ENCODE data around the gene HP1BP3. TPM values are rescaled to one million over a fixed set of nuclear protein-coding genes. Genes with fewer than 3 reads are reported as not detected.

HP1BP3 gene, protein sequence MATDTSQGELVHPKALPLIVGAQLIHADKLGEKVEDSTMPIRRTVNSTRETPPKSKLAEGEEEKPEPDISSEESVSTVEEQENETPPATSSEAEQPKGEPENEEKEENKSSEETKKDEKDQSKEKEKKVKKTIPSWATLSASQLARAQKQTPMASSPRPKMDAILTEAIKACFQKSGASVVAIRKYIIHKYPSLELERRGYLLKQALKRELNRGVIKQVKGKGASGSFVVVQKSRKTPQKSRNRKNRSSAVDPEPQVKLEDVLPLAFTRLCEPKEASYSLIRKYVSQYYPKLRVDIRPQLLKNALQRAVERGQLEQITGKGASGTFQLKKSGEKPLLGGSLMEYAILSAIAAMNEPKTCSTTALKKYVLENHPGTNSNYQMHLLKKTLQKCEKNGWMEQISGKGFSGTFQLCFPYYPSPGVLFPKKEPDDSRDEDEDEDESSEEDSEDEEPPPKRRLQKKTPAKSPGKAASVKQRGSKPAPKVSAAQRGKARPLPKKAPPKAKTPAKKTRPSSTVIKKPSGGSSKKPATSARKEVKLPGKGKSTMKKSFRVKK
- total RNA-seq, result 100 to 1,000 TPM; 104 to 115 TPM
- polyA plus RNA-seq, result 10 to 100 TPM; 34.8 to 41.0 TPM

DNA sequence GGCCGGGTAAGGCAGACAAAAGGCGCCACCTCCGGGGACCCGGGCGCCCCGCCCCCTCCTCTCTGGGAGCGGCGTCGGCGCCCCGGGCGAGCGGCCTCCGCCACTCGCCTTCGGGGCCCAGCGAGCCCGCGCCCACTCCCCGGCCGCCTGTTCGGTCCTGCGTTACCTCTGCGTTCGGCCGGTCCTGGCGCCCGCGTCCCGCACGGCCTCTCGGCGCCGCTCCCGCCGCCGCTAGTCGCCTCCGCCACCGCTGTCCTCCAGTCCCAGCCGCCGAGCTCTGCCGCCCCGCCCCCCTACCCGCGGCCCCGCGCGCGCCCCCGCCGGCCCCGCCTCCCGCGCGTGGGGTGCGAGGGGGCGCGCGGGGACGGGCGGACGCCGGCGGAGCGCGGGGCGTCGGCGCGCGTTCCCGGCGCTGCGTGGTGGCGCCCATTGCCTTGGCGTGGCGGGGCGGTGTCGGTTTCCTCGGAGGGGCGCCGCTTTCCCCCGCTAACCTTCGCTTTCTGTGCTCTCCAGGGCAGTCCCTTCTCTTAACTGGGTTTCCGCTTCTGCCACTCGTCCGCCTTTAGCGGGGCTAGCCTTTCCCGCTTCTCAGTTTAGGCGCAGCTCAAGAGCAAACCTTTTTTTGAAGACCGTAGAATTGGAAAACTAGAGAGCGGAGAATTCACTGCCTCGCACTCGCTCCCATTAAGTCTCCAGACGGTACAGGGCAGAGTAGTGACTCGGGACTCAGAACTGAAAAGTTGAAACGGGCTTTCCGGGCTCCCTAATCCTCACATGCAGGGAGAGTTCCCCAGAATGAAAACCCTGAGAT, at the start of gene HP1BP3:
HP1BP3 (minus strand) TSS at position 279 of the 811 bp plus-strand sequence. CDS start 6,867 bp downstream, outside the sequence.
- Histone ChIP-seq H3K4me1 (ENCODE audit: control insufficient read depth in 4 of 4, insufficient read depth in 4 of 4, low read length in 3 of 4) (peaks cover 5 to 28% (median 17%) of the 10 kb centered on the region in 4 donors), H3K27ac (ENCODE audit: low read depth in 1 of 2, low read length in 2 of 2) (peak within 1 kb of the TSS; percentile 85 to 98), H3K36me3 (ENCODE audit: control insufficient read depth in 4 of 4, insufficient read depth in 3 of 4, low read depth in 1 of 4, low read length in 3 of 4) (no peaks in the 10 kb centered on the region), H3K9ac (ENCODE audit: low read depth in 1 of 2, low read length in 2 of 2) (peak within 1 kb of the TSS; percentile 73 to 91), H3K27me3 (ENCODE audit: control insufficient read depth in 4 of 4, insufficient read depth in 4 of 4, low read length in 3 of 4) (no peaks in the 10 kb centered on the region), H3K9me3 (ENCODE audit: control insufficient read depth in 4 of 4, low read length in 3 of 4) (no peaks in the 10 kb centered on the region), H3K4me3 (ENCODE audit: low read depth in 1 of 3, low read length in 3 of 3) (peak within 1 kb of the TSS; percentile 71 to 93 (median 90))
- DNase-seq (ENCODE audit: low spot score), result peak; percentile 87
- TF ChIP-seq NR2F2 (IDR thresholded peaks at IDR 0.05) (no peak), YY1 (IDR thresholded peaks at IDR 0.05) (no peak), SP1 (IDR thresholded peaks at IDR 0.05) (no peak), EGR1 (IDR thresholded peaks at IDR 0.05; ENCODE audit: low read depth in 2 of 2) (no peak), GABPA (IDR thresholded peaks at IDR 0.05 in 1 of 2, conservative IDR thresholded peaks at IDR 0.05 in 1 of 2) (no peak)
- TF ChIP-seq, protein P1, sequence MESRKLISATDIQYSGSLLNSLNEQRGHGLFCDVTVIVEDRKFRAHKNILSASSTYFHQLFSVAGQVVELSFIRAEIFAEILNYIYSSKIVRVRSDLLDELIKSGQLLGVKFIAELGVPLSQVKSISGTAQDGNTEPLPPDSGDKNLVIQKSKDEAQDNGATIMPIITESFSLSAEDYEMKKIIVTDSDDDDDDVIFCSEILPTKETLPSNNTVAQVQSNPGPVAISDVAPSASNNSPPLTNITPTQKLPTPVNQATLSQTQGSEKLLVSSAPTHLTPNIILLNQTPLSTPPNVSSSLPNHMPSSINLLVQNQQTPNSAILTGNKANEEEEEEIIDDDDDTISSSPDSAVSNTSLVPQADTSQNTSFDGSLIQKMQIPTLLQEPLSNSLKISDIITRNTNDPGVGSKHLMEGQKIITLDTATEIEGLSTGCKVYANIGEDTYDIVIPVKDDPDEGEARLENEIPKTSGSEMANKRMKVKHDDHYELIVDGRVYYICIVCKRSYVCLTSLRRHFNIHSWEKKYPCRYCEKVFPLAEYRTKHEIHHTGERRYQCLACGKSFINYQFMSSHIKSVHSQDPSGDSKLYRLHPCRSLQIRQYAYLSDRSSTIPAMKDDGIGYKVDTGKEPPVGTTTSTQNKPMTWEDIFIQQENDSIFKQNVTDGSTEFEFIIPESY (IDR thresholded peaks at IDR 0.05), result no peak
- TF ChIP-seq, protein P2, sequence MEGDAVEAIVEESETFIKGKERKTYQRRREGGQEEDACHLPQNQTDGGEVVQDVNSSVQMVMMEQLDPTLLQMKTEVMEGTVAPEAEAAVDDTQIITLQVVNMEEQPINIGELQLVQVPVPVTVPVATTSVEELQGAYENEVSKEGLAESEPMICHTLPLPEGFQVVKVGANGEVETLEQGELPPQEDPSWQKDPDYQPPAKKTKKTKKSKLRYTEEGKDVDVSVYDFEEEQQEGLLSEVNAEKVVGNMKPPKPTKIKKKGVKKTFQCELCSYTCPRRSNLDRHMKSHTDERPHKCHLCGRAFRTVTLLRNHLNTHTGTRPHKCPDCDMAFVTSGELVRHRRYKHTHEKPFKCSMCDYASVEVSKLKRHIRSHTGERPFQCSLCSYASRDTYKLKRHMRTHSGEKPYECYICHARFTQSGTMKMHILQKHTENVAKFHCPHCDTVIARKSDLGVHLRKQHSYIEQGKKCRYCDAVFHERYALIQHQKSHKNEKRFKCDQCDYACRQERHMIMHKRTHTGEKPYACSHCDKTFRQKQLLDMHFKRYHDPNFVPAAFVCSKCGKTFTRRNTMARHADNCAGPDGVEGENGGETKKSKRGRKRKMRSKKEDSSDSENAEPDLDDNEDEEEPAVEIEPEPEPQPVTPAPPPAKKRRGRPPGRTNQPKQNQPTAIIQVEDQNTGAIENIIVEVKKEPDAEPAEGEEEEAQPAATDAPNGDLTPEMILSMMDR (IDR thresholded peaks at IDR 0.05; ENCODE audit: low read depth, low read length, missing input control), result no peak
- TF ChIP-seq, protein P3, sequence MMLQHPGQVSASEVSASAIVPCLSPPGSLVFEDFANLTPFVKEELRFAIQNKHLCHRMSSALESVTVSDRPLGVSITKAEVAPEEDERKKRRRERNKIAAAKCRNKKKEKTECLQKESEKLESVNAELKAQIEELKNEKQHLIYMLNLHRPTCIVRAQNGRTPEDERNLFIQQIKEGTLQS (IDR thresholded peaks at IDR 0.05), result no peak
- TF ChIP-seq, protein P4, sequence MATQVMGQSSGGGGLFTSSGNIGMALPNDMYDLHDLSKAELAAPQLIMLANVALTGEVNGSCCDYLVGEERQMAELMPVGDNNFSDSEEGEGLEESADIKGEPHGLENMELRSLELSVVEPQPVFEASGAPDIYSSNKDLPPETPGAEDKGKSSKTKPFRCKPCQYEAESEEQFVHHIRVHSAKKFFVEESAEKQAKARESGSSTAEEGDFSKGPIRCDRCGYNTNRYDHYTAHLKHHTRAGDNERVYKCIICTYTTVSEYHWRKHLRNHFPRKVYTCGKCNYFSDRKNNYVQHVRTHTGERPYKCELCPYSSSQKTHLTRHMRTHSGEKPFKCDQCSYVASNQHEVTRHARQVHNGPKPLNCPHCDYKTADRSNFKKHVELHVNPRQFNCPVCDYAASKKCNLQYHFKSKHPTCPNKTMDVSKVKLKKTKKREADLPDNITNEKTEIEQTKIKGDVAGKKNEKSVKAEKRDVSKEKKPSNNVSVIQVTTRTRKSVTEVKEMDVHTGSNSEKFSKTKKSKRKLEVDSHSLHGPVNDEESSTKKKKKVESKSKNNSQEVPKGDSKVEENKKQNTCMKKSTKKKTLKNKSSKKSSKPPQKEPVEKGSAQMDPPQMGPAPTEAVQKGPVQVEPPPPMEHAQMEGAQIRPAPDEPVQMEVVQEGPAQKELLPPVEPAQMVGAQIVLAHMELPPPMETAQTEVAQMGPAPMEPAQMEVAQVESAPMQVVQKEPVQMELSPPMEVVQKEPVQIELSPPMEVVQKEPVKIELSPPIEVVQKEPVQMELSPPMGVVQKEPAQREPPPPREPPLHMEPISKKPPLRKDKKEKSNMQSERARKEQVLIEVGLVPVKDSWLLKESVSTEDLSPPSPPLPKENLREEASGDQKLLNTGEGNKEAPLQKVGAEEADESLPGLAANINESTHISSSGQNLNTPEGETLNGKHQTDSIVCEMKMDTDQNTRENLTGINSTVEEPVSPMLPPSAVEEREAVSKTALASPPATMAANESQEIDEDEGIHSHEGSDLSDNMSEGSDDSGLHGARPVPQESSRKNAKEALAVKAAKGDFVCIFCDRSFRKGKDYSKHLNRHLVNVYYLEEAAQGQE (IDR thresholded peaks at IDR 0.05), result no peak
- WGBS, result under 1% methylated on average over 99 of the region's 99 CpGs

DNA sequence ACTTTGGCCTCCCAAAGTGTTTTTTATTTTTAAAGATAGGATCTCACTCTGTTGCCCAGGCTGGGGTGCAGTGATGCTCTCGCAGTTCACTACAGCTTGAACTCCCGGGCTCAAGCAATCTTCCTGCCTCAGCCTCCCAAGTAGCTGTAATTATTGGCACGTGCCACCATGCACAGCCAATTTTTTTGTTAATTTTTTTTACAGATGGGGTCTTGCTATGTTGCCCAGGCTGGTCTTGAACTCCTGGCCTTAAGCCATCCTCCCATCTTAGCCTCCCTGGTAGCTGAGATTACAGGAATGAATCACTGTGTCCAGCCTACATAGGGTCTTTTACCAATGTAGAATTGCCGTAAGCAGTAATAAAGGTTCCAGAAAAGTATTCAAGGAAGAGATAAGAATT, 49.1 kb upstream of the HP1BP3 start:
- no peak for DNase-seq (ENCODE audit: low spot score)
- Histone ChIP-seq H3K9ac (ENCODE audit: low read depth in 1 of 2, low read length in 2 of 2) (no peak overlapping the region), H3K27me3 (ENCODE audit: control insufficient read depth in 4 of 4, insufficient read depth in 4 of 4, low read length in 3 of 4) (no peaks in the 10 kb centered on the region), H3K4me1 (ENCODE audit: control insufficient read depth in 4 of 4, insufficient read depth in 4 of 4, low read length in 3 of 4) (no peaks in the 10 kb centered on the region), H3K4me3 (ENCODE audit: low read depth in 1 of 3, low read length in 3 of 3) (no peak overlapping the region), H3K27ac (ENCODE audit: low read depth in 1 of 2, low read length in 2 of 2) (no peak overlapping the region), H3K36me3 (ENCODE audit: control insufficient read depth in 4 of 4, insufficient read depth in 3 of 4, low read depth in 1 of 4, low read length in 3 of 4) (peaks cover 0 to 7% (median 2%) of the 10 kb centered on the region in 4 donors), H3K9me3 (ENCODE audit: control insufficient read depth in 4 of 4, low read length in 3 of 4) (no peaks in the 10 kb centered on the region)
- WGBS, result 93% methylated on average over 4 of the region's 4 CpGs
- TF ChIP-seq GABPA (IDR thresholded peaks at IDR 0.05 in 1 of 2, conservative IDR thresholded peaks at IDR 0.05 in 1 of 2) (no peak), JUND (IDR thresholded peaks at IDR 0.05) (no peak), HNF4G (IDR thresholded peaks at IDR 0.05) (no peak), YY1 (IDR thresholded peaks at IDR 0.05) (no peak), RAD21 (IDR thresholded peaks at IDR 0.05) (no peak), HNF4A (conservative IDR thresholded peaks at IDR 0.05) (no peak), EGR1 (IDR thresholded peaks at IDR 0.05; ENCODE audit: low read depth in 2 of 2) (no peak), NR2F2 (IDR thresholded peaks at IDR 0.05) (no peak), SP1 (IDR thresholded peaks at IDR 0.05) (no peak), FOXA1 (IDR thresholded peaks at IDR 0.05) (no peak), FOXA2 (IDR thresholded peaks at IDR 0.05) (no peak)
- TF ChIP-seq, protein P4 (IDR thresholded peaks at IDR 0.05), result no peak
- TF ChIP-seq, protein P5, sequence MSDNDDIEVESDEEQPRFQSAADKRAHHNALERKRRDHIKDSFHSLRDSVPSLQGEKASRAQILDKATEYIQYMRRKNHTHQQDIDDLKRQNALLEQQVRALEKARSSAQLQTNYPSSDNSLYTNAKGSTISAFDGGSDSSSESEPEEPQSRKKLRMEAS (IDR thresholded peaks at IDR 0.05), result no peak
